HG03575 (cell line): ENCODE results near the gene IL19.
A peak's percentile ranks its signal among the peaks of the same experiment; 100 is the strongest.

Experiments used
- ATAC-seq: cut with Tn5 transposase; IDR thresholded peaks from one replicate; pipeline ENCODE4 v1.9.1; 2021; ENCODE audit not compliant: unreplicated experiment, insufficient number of reproducible peaks, low FRiP score; ENCODE audit errors: extremely low read depth

The IL19 gene

DNA sequence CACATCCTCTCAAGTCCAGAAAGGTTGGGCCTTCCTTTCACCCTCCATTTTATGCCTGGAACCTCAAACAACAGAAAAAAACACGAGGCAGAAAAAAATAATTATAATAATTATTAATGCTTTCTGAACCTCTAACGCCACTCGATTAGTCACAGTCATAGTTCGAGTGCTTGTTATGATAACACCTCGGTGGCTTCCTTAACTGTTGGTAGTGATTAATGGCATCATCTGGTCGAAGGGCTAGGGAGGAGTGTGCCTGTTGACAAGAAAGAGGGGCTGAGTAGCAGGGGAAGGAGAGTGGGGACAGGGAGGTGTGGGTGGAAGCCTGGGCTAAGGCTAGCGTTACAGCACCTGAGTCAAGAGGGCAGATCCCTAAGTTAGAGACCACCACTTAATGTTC, 23.0 kb downstream of the IL19 start:
- ATAC-seq, result no peak

DNA sequence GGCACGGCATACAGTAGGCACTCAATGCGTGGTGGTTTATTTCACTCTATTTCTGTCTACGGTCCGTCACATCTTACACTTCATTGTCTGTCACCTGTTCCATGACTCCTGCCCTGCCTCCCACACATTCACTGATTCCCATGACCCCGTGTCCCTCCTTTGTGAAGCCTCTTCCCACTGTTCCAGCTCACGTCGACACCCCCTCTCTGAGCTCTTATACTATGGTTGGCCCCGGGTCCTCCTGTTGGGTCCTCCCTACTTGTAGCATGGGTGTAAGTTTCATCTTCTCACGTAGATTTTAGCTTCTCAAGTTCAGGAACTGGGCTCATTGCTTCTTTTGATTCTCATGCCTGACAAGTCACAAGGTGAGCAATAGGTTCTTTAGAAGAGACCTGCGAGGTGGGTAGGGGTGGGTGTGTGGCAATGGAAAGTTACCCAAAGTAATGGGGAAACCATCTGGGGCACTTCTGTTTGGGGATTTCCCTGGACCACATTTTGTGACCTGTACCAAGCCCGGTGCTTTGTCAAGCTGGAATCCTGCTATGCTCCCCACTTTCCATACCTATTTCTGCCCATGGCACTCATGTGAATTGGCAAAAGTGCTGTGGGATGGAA, 23.8 kb downstream of the IL19 start:
- ATAC-seq, result no peak

DNA sequence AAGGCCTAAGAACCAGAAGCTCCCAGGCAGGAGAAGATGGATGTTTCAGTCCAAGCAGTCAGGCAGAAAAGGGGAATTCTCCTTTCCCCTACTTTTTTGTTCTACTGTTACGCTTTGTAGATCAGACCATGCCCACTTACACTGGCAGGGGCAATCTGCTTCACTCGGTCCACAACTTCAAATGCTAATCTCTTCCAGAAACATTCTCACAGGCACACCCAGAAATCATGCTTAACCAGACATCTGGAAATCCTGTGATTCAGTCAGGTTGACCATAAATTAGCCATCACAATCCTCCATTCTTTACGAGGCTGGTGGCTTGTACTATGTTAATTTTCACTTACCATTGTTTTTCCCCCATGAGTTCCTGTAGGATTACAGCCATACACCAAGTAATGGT, 25.5 kb downstream of the IL19 start:
- no peak for ATAC-seq

DNA sequence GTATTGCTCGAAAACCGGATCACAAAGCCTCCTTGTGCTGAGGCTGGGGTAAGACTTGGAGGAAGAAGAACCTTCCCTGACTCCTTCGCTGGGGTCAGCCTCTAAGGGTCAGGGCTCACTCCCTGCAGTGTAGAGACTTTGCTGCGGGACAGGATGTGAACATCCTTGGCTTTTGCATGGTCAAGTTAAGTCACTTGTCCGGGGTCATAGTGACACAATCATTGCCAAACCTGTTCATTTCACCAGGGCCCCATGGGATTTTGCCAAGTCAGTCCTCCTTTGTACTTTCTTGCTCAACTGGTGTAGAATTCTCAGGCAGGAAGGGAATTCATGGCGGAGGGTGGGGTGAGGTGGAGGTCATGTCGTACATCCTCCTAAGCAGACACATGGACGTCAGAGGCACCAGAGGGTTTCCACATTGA, 26.4 kb downstream of the IL19 start:
- ATAC-seq, result no peak

DNA sequence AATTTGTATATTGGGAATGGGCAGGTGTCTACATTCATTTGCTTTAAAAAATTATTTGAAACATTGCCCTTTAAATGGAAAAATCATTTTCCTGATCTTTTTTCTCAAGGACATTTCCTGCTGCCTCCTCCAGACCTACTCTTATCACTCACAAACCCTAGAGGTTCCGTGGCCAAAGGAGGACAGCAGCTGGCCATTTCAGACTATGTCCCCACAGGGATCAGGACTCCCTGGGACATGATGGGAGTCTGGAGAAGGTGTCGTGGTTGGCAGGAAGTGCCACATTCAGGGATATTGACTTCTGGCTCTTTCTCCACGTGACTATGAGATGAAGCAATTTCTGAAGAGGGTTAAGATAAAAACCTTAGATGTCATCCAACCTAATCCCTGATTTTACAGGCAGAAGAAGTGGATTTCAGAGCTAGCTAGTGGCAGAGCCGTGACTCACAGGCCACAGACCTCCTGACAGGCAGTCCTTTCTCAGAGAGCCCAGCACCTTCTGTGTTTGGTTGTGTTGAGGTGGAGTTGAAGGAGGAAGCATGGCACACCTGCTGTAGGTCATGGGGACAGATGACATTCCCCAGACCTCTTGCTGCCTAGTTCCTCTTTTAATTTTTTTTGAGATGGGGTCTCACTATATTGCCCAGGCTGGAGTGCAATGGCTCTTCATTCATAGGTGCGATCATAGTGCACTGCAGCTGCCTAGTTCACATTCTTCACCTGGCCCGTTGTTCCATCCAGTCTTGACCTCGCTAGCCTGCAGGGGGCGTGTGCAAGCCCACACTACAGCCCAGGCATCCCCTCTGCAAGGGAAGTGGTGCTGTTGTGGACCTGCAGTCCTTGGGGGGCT, 27.2 kb downstream of the IL19 start:
- ATAC-seq, result no peak

DNA sequence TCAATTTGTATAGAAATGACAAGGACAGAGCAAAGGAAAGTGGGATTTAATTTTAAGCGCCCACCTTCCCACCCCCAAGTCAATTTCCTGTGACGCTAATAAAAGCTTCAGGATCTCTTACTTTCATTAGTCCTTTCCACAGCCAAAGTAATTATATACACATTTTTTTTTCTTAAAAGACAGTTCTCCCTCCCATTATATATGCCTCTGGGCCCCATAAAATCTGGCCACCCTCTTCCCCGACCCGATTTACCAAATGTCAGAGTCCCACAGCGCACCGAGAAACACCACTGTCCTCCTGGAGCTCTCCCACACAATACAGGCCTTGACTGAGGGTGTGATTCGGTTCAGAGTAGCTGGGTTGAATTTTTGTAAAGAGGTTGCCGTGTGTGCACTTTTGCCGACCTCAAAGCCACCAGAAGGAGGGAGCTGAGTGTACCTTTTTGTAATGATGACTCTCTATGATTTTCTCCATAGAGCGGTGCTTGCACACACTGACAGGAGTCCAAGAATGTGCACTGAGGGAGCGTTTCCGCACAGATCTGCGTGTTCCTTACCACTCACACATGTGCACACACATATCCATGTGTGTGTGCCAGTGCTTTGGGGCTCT, 27.9 kb downstream of the IL19 start:
- no peak for ATAC-seq

DNA sequence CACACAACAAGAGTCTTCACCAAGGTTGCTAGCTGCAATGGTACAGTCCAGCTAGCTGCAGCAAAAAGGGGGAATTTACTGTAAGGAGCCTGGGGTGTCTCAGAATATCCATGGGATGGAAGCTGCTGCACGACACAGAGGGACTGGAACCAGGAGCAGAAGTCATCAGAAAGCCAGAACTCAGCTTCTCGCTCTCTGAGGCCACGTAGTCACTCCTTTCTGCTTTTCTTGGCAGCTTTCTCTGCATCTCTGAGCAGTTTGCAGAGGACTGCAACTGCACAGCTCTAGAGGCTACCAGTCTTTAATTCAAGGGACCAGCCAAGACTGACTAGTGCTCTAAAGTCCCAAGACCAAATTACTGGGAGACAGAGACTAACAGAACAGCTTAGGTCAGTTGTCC, 28.7 kb downstream of the IL19 start:
- no peak for ATAC-seq

DNA sequence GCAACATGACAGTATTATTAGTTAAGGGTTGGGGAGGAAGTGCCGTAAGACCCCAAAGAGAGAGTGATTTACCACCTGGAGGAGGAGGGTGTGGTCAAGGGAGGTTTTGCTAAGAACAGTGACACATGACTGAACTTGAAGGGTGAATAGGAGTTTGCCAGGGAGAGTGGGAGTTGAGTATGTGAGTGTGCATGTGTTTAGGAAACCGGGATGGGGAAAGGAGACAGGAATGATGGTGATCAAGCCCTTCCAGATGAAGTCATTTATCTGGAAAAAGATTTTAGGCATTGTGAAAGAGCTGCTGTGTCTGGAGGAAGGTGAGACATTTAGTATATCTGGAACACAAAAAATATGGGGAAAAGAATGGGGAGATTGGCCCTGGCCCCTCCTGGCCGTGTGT, 29.8 kb downstream of the IL19 start:
- no peak for ATAC-seq

DNA sequence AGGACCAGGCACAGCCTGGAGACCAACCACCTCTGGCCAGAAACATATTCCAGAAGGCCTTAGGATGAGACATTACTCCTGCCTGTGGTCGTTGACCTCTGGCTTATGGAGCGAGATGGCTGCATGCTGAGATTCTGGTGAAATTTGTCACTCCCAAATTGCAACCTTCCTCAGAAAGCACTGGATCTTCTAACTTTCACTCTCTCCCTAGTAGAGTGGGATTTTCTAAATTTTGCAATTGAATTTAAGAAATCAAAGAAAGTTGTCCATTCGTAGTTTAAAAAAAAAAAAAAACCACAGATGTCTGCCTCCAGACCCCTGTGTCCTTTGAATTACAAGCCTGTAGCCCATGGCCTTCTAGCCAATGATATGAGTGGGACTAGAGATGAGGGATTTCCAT, 30.3 kb downstream of the IL19 start:
- no peak for ATAC-seq

DNA sequence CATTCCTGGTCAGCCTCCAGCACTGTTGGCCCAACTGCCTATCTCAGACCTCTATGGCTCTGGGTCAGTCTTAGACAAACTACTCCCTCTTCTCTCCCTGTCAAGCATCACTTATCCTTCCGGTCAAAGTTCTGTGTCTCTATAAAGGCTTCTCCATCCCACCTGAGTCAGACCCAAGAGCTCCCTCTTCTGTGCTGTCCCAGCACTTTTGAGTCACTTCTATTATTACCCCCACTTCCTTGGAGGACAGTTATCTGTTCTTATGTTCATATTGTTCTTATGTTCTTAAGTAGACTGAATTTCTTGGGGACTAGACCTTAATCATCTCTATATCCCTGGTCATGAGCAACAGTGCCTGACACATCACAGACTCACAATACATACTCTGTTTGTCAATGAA, 30.9 kb downstream of the IL19 start:
- ATAC-seq, result no peak

DNA sequence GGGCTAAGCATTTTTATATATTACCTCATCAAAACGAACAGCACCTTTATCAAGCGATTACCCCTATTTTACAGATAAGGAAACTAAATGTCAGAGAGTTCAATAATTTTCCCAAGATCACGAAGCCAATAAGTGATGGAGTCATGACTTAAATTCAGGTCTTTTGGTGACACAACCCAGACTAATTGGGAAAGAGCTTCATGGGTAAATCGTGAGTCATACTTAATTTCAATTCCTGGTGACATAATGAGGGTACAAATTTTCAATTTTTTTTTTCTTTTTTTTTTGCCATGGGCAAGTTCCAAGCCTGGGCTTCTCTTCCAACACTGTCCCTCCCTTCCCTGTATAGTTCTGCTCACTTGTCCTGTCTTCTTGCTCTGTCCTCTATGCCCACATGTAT, 31.8 kb downstream of the IL19 start:
- ATAC-seq, result no peak

DNA sequence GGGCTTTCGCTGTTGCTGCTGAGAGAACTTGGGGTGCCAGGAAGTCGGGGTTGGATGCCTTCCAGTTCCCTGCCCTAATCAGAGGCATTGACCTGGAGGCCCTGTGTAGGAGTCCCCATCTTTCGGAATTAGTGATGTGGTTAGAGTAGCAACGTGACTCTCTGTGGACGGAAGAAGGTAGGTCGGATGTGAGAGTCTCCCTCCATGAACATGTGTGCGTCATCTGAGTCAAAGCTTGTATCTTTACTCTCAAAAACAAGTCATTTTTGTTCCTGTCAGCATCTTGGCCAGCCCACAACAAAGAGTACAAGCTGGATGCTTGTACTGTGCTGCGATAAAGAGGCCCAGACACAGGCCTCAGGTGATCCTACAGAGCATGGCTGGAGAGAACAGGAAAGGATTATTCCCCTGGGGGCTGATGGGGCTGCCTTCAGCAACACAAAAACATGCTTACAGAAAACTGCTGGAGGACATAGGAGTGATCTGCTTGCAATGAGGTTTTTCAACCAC, 32.7 kb downstream of the IL19 start:
- ATAC-seq, result peak; percentile 87

DNA sequence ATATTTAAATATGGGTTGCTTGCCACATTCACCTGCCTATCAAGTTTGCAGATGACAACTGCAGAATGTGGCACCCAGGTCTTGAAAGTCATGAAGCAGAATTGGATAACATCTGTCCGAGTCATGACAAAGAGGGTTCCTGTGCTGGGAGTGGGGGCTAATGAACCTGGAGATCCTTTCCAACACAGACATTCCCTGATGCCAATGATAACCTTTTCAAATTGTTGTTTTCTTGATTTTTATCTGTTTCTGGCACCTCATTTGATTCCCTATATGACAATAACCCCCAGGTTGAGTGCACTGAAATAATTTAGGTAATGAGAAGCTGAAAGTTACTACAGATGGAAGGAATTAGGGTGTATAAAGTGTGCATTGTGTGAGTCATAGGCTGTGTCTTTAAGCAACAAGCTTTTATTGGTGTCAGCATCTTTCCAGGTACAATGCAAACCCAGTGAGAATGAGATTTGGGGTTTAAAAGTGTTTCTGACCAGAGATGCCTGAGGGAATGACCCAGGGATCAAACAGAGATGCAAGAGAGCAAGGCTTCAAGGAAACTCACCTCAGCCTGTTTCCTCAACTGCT, 33.7 kb downstream of the IL19 start:
- ATAC-seq, result no peak

DNA sequence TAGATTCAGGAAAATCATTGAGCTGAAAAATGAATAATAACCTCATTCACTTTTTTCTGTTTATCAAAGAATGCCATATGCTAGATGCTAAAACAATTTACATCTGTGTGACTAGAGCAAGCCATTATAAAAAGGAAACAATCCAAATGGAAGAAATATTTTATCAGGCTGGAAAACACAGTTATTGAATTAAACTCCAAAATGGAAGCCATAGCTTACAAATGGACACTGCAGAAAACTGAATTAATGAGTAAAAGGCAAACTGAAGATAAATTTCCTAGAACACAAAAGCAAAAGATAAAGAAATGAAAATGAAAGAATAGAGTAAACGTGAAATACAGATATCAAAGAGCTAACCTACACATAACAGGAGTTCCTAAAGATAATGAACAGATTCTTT, 34.8 kb downstream of the IL19 start:
- ATAC-seq, result no peak

DNA sequence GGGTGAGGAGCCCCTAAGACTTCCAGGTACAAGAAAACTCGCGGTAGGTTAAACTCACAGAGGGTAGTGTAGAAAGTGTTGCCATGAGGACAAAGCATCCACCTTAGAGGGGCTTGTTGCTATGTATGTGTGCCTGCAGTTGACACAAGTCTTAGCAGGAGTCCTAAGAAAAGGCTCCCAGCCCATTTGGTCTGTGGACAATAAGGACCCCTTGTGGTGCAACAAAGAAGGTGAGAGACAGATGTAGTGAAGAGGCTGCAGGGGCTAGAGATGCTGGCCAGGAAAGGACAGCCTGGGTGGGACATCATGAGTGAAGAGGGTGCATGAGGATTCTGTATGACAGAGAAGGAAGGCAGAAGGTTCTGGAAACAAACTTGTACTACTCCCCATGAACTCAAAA, 38.0 kb downstream of the IL19 start:
- ATAC-seq, result no peak

DNA sequence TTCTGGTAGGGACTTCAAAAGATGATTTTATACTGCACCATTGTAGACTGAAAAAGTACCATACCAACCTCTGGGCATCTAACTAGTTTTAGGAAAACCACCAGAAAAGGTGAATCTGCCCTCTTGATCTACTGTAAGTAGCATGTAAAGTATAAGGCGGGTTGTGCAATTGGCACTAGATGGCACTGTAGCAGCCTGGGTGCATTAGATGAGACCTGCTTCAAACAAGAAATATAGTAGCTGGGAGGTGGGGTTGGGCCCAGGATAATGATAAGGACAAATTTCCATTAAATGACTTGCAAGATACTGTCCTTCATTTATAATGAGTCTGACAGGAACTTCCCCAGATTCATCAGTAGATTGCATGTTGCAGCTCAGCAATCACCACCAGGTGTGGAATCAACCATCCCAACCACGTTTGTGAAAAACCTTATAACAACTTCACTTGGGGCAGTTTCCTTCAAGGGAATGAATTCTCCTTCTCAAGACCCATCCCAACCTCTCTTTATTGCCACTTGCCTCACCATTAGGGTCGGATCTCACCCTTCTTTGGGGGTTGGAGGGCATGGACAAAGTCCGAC, 39.0 kb downstream of the IL19 start:
- no peak for ATAC-seq

DNA sequence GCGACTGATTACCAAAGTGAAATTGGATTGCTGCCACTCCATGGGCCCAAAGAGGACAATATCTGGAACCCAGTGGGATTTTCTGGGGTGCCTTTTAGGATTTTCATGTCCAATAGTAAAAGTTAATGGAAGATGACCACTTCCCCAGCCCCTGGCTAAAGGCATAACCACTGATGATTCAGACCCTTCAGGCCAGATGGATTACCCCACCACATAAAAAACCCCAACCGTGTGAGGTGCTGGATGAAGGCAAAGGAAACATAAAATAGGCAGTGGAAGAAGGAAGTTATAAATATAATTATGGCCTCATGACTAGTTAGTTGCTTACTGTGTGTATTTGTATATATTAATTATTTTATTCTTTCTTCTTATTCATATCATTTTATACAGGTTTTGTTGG, 41.9 kb downstream of the IL19 start:
- ATAC-seq, result no peak

DNA sequence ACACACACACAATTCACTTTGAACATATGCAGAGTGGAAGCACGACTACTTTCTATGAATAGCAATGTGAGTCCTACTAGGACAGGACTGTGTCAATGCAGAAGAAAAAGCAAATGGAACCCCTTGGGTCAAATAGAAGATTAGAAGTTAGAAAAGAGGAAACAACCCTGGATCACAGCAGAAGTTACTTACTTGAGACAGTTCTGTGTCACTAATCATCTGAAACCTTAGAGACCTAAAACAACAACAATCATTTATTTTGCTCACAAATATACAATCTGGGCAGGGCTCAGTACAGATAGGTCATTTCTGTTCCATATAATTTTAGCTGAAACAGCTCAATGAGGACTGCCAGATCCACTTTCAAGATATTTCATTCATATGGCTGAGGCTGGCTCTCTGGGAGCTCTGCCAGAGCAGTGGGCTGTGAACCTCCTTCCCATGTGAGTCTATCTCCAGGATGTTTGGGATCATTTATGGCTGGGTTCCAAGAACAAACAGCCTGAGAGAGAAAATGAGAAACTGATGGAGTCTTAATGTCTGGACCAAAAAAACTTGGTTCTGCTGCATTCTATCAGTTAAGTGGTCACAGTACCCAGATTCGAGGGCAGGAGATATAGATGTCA, 44.3 kb downstream of the IL19 start:
- ATAC-seq, result no peak
